Ectodermal cell (in vitro differentiated cells): ENCODE results near the gene NCKAP5L.

Experiments used
- H3K27ac ChIP-seq: 2 replicates; pipeline ENCODE4 v1.7.0; 2013; ENCODE audit warnings: mild to moderate bottlenecking, low read depth, low read length; ENCODE audit not compliant: insufficient read depth, poor library complexity, severe bottlenecking
- H3K27me3 ChIP-seq: 2 replicates; pipeline ENCODE4 v1.7.0; 2013; ENCODE audit warnings: mild to moderate bottlenecking, low read length; ENCODE audit not compliant: insufficient read depth, control insufficient read depth, poor library complexity, severe bottlenecking
- H3K36me3 ChIP-seq: one replicate; pipeline ENCODE4 v1.7.0; 2013; ENCODE audit warnings: low read length; ENCODE audit not compliant: control insufficient read depth, insufficient read depth
- H3K4me1 ChIP-seq: one replicate; pipeline ENCODE4 v1.7.0; 2013; ENCODE audit warnings: low read length; ENCODE audit not compliant: control insufficient read depth, insufficient read depth
- H3K4me3 ChIP-seq: 2 replicates; pipeline ENCODE4 v1.7.0; 2013; ENCODE audit warnings: low read depth, low read length, control low read depth; ENCODE audit not compliant: insufficient read depth
- H3K9me3 ChIP-seq: 2 replicates; pipeline ENCODE4 v1.7.0; 2013; ENCODE audit warnings: mild to moderate bottlenecking, low read length, moderate library complexity; ENCODE audit not compliant: control insufficient read depth
- WGBS, 2 experiments: methylation state at CpG; one replicate each; pipeline ENCODE4 v1.1.7; 2013; ENCODE audit warnings: missing lambda C conversion rate in 2 of 2; 5-methylcytosine and 5-hydroxymethylcytosine counted together

NCKAP5L gene

GRCh38 chr12:49843411-49843810 lies 15.2 kb upstream of the NCKAP5L start:
- no peaks in the 10 kb centered on the region for H3K9me3 ChIP-seq
- H3K36me3 ChIP-seq, result no peaks in the 10 kb centered on the region
- 89 to 90% methylated on average over 5 to 7 of the region's 7 CpGs for WGBS, 2 experiments
- H3K4me1 ChIP-seq, result no peaks in the 10 kb centered on the region
- H3K27me3 ChIP-seq, result peaks cover 6% of the 10 kb centered on the region
- H3K4me3 ChIP-seq, result peak overlapping the region; percentile 54
- peak overlapping the region; percentile 69 for H3K27ac ChIP-seq

GRCh38 chr12:49842519-49843352 lies 14.5 kb upstream of the NCKAP5L start, which contains the start of gene BCDIN3D:
TSS of gene BCDIN3D (minus strand) at chr12:49843106. CDS start at chr12:49843087, 19 bp downstream.
- WGBS, 2 experiments, result 1% methylated on average over 55 of the region's 55 CpGs
- no peaks in the 10 kb centered on the region for H3K4me1 ChIP-seq
- peaks cover 3% of the 10 kb centered on the region for H3K27me3 ChIP-seq
- peak within 1 kb of the TSS; percentile 69 for H3K27ac ChIP-seq
- H3K9me3 ChIP-seq, result no peaks in the 10 kb centered on the region
- no peaks in the 10 kb centered on the region for H3K36me3 ChIP-seq
- peak within 1 kb of the TSS; percentile 54 for H3K4me3 ChIP-seq

- Histone ChIP-seq H3K36me3 (no peaks in the 10 kb centered on the region), H3K9me3 (no peaks in the 10 kb centered on the region), H3K4me1 (no peaks in the 10 kb centered on the region), H3K27me3 (no peaks in the 10 kb centered on the region), H3K4me3 (no peak overlapping the region), H3K27ac (no peak overlapping the region)
- 46 to 50% methylated on average over 3 of the region's 3 CpGs for WGBS, 2 experiments
These were observed 10.9 kb upstream of the NCKAP5L start for GRCh38 chr12:49838973-49839633.

GRCh38 chr12:49832836-49833421 lies 4.7 kb upstream of the NCKAP5L start:
- 84 to 86% methylated on average over 5 of the region's 5 CpGs for WGBS, 2 experiments
- Histone ChIP-seq H3K9me3 (no peaks in the 10 kb centered on the region), H3K4me3 (no peak overlapping the region), H3K27ac (no peak overlapping the region), H3K27me3 (no peaks in the 10 kb centered on the region), H3K4me1 (no peaks in the 10 kb centered on the region), H3K36me3 (no peaks in the 10 kb centered on the region)

GRCh38 chr12:49831717-49832116 lies 3.5 kb upstream of the NCKAP5L start:
- Histone ChIP-seq H3K36me3 (no peaks in the 10 kb centered on the region), H3K4me3 (no peak overlapping the region), H3K27me3 (no peaks in the 10 kb centered on the region), H3K9me3 (no peaks in the 10 kb centered on the region), H3K4me1 (peaks cover 5% of the 10 kb centered on the region), H3K27ac (no peak overlapping the region)
- 89 to 91% methylated on average over 2 of the region's 2 CpGs for WGBS, 2 experiments

- WGBS, 2 experiments, result 1 to 2% methylated on average over 30 to 38 of the region's 38 CpGs
These were observed 663 bp downstream of the NCKAP5L start for GRCh38 chr12:49827401-49828099.

GRCh38 chr12:49827051-49827400 lies 1.2 kb downstream of the NCKAP5L start:
- Histone ChIP-seq H3K36me3 (no peaks in the 10 kb centered on the region), H3K27ac (peak overlapping the region; percentile 69)

More at GRCh38 chr12:49827401-49828099, 663 bp downstream of the NCKAP5L start:
- Histone ChIP-seq H3K27me3 (no peaks in the 10 kb centered on the region), H3K4me3 (peak overlapping the region; percentile 77), H3K27ac (peak overlapping the region; percentile 69), H3K4me1 (peaks cover 22% of the 10 kb centered on the region), H3K9me3 (no peaks in the 10 kb centered on the region), H3K36me3 (no peaks in the 10 kb centered on the region)

GRCh38 chr12:49825971-49826421 lies 2.2 kb downstream of the NCKAP5L start:
- Histone ChIP-seq H3K9me3 (no peaks in the 10 kb centered on the region), H3K27ac (no peak overlapping the region), H3K4me1 (peaks cover 22% of the 10 kb centered on the region), H3K36me3 (no peaks in the 10 kb centered on the region), H3K27me3 (no peaks in the 10 kb centered on the region), H3K4me3 (no peak overlapping the region)
- WGBS, 2 experiments, result 75 to 76% methylated on average over 4 of the region's 4 CpGs

More at GRCh38 chr12:49827051-49827400, 1.2 kb downstream of the NCKAP5L start:
- Histone ChIP-seq H3K9me3 (no peaks in the 10 kb centered on the region), H3K4me1 (peaks cover 22% of the 10 kb centered on the region), H3K27me3 (no peaks in the 10 kb centered on the region), H3K4me3 (peak overlapping the region; percentile 77)
- WGBS, 2 experiments, result 43% methylated on average over 6 of the region's 6 CpGs

GRCh38 chr12:49825360-49825970 lies 2.7 kb downstream of the NCKAP5L start:
- Histone ChIP-seq H3K4me3 (no peak overlapping the region), H3K9me3 (no peaks in the 10 kb centered on the region), H3K36me3 (no peaks in the 10 kb centered on the region), H3K27ac (no peak overlapping the region), H3K4me1 (peaks cover 22% of the 10 kb centered on the region), H3K27me3 (no peaks in the 10 kb centered on the region)
- 24 to 34% methylated on average over 5 of the region's 5 CpGs for WGBS, 2 experiments
